Pancreas (tissue), 10 donors: ENCODE results near the gene MAN1A1. TPM values are rescaled to one million over a fixed set of nuclear protein-coding genes. Genes with fewer than 3 reads are reported as not detected.

ENCODE experiments used
- ATAC-seq, 4 donors: fragments of 200-7000 bp; cut with Tn5 transposase; one replicate each; pipeline versions ENCODE4 v1.8.0 to v1.9.1; 2020; ENCODE audit warnings: mild to moderate bottlenecking in 4 of 4, moderate library complexity in 4 of 4
- DNase-seq, 6 donors: peaks; one replicate each; pipeline ENCODE4 v3.0.0-alpha.2; 2020
- FAIRE-seq: peaks from 2 replicates; lab custom pipeline; 2012; peaks lifted over from hg19 to GRCh38; lab: Jason Lieb, UNC
- H3K27ac ChIP-seq, 4 donors: fragments of 200-600 bp; sonication (generic); 1 replicate in 3 of 4; 2 replicates in 1 of 4; pipeline versions ENCODE4 v1.5.0 to v1.8.0; 2020
- H3K27me3 ChIP-seq, 4 donors: fragments of 200-600 bp; one replicate each; pipeline ENCODE4 v1.8.0; 2021
- H3K36me3 ChIP-seq, 3 donors: fragments of 200-600 bp; sonication (generic) in 1 of 3; one replicate each; pipeline versions ENCODE4 v1.5.0 to v1.8.0; 2020 to 2021
- H3K4me1 ChIP-seq, 3 donors: fragments of 200-600 bp; one replicate each; pipeline ENCODE4 v1.8.0; 2021
- H3K4me3 ChIP-seq, 4 donors: fragments of 200-600 bp; sonication (generic) in 2 of 4; one replicate each; pipeline versions ENCODE4 v1.5.0 to v1.8.0; 2020 to 2021
- H3K9me3 ChIP-seq, 4 donors: fragments of 200-600 bp; one replicate each; pipeline ENCODE4 v1.8.0; 2021
- WGBS, 2 donors: extraction: QIAGEN DNeasy Blood & Tissue Kit; methylation state at CpG; one replicate each; pipeline ENCODE4 v1.1.7; 2013; 5-methylcytosine and 5-hydroxymethylcytosine counted together
- intact Hi-C, 3 donors: fragments of 100-400 bp; cut with DNase I; formaldehyde crosslinking; loops; one replicate each; pipeline versions ENCODE4 v1.11.1 to v1.14.2; 2022
- polyA plus RNA-seq, 2 donors: library from polyadenylated mRNA; stranded (reverse); fragments of 200-250 nt; gene quantifications; one replicate each; pipeline ENCODE4 v1.2.3, GENCODE V29; 2013
- total RNA-seq, 6 donors: library from RNA; stranded (reverse); fragmentation: NEBNext Ultra II Directional in 4 of 6; extraction: Animal tissue kit (Norgen Biotek cat#: 25700) in 4 of 6; gene quantifications; one replicate each; pipeline versions ENCODE4 v1.2.1 to v1.2.4, GENCODE V29; 2021 to 2023
- TF ChIP-seq, protein P1 (sequence below), 4 donors: fragments of 200-600 bp; sonication (generic) in 3 of 4; IDR thresholded peaks; one replicate each; pipeline versions ENCODE4 v1.5.0 to v1.8.0; 2021; ENCODE audit warnings: antibody characterized with exemption in 4 of 4
- donor health status: healthy with polysubstance abuse.
- donor health status: DM: no; HTN: no; CAD: no; lungs with moderate emphysema.
- donor health status: DM: no; HTN: no; CAD: no.
- donor health status: control.
- donor health status: control.
- donor health status: Bipolar disorder and iron deficiency.
- donor health status: DM: yes; HTN: yes; CAD: no.
- donor health status: DM: no; HTN: no; CAD: no.
- donor health status: DM: no; HTN: no; CAD: no.
- donor health status: DM: yes; HTN: yes; CAD: no.

The MAN1A1 gene
- total and polyA plus RNA-seq, 8 donors = 11.7 to 86.1 (median 30.7) TPM

GRCh38 chr6:119326291-119327005 is 23.1 kb downstream of the MAN1A1 start:
- FAIRE-seq (no peak), DNase-seq (no peak), ATAC-seq (no peak)
- TF ChIP-seq, protein P1, sequence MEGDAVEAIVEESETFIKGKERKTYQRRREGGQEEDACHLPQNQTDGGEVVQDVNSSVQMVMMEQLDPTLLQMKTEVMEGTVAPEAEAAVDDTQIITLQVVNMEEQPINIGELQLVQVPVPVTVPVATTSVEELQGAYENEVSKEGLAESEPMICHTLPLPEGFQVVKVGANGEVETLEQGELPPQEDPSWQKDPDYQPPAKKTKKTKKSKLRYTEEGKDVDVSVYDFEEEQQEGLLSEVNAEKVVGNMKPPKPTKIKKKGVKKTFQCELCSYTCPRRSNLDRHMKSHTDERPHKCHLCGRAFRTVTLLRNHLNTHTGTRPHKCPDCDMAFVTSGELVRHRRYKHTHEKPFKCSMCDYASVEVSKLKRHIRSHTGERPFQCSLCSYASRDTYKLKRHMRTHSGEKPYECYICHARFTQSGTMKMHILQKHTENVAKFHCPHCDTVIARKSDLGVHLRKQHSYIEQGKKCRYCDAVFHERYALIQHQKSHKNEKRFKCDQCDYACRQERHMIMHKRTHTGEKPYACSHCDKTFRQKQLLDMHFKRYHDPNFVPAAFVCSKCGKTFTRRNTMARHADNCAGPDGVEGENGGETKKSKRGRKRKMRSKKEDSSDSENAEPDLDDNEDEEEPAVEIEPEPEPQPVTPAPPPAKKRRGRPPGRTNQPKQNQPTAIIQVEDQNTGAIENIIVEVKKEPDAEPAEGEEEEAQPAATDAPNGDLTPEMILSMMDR (IDR thresholded peaks at IDR 0.05) = no peak
- Histone ChIP-seq H3K36me3 (no peaks in the 10 kb centered on the region), H3K27me3 (no peaks in the 10 kb centered on the region), H3K4me1 (peaks cover 0 to 15% (median 13%) of the 10 kb centered on the region in 3 donors), H3K9me3 (no peaks in the 10 kb centered on the region), H3K27ac (no peak overlapping the region), H3K4me3 (no peak overlapping the region)
- intact Hi-C loops = no loop called here
- 90 to 91% methylated on average over 10 of the region's 10 CpGs for WGBS, 2 donors

DNA sequence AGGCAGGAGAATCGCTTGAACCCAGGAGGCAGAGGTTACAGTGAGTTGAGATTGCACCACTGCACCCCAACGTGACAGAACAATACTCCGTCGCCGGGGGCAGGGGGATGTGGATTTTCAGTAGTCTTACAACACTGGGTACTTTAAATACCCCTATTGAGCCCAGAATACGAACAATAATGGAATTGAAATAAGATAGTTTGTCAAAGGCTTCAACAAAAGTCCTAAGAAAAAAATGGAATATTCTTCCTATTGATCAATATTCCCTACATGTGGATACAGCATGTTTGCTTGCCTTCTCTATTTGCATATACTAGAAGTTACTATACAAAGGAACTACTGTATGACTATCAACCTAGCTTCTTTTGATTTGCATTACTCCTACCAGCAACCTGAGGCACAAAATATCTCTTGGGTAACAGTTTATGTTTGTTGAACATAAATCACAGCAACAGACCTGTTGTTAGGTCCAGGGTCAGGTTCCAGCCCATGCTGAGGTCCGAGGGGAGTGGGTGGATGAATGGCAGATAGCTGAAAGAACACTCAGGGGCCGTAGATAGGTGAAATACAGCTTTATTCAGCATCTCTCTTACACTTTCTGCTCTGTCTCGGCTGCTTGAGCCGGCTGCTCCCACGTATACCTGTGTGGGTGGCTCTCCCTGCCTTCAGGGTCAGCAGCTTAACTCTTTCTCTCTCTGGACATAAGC is 23.8 kb downstream of the MAN1A1 start:
- H3K27me3 ChIP-seq = no peaks in the 10 kb centered on the region
- ATAC-seq (no peak), DNase-seq (no peak), FAIRE-seq (no peak)
- H3K36me3 ChIP-seq = no peaks in the 10 kb centered on the region
- H3K27ac ChIP-seq = no peak overlapping the region
- H3K4me1 ChIP-seq = peaks cover 0 to 21% (median 13%) of the 10 kb centered on the region in 3 donors
- 76 to 77% methylated on average over 11 of the region's 11 CpGs for WGBS, 2 donors
- H3K4me3 ChIP-seq = no peak overlapping the region
- no peaks in the 10 kb centered on the region for H3K9me3 ChIP-seq
- TF ChIP-seq, protein P1 (IDR thresholded peaks at IDR 0.05) = no peak
- intact Hi-C loops = no loop called here

GRCh38 chr6:119324718-119325117 is 24.8 kb downstream of the MAN1A1 start:
- Histone ChIP-seq H3K27me3 (no peaks in the 10 kb centered on the region), H3K4me3 (no peak overlapping the region), H3K4me1 (peaks cover 0 to 26% (median 13%) of the 10 kb centered on the region in 3 donors), H3K9me3 (no peaks in the 10 kb centered on the region), H3K27ac (no peak overlapping the region), H3K36me3 (no peaks in the 10 kb centered on the region)
- TF ChIP-seq, protein P1 (IDR thresholded peaks at IDR 0.05) = no peak
- intact Hi-C loops = no loop called here
- ATAC-seq = no peak
- FAIRE-seq = no peak
- DNase-seq = no peak
- 29 to 42% methylated on average over 2 of the region's 2 CpGs for WGBS, 2 donors

DNA sequence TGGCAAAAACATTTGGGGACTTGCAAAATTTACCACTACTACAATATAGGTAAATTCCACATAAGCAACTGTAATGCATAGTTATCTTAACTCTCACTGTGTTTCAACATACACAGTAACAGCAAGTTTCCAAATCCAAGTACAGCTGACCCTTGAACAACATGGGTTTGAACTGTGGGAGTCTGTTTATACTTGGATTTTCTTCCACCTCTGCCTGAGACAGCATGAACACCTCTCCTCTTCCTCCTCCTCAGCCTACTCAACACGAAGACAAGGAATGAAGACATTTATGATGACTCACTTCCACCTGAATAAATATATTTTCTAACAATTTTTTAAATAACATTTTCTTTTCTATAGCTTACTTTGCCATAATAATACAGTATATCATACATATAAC is 25.6 kb downstream of the MAN1A1 start:
- Histone ChIP-seq H3K27ac (no peak overlapping the region), H3K4me1 (peaks cover 0 to 26% (median 13%) of the 10 kb centered on the region in 3 donors), H3K27me3 (no peaks in the 10 kb centered on the region), H3K4me3 (no peak overlapping the region), H3K36me3 (no peaks in the 10 kb centered on the region), H3K9me3 (no peaks in the 10 kb centered on the region)
- intact Hi-C loops = no loop called here
- DNase-seq (no peak), ATAC-seq (no peak), FAIRE-seq (no peak)
- 56 to 73% methylated on average over 1 of the region's 1 CpG for WGBS, 2 donors
- TF ChIP-seq, protein P1 (IDR thresholded peaks at IDR 0.05) = no peak
